GM18508 (cell line): ENCODE results near the gene HPCAL1.

Experiments used
- ATAC-seq: cut with Tn5 transposase; IDR thresholded peaks from one replicate; pipeline ENCODE4 v1.9.1; 2021; ENCODE audit warnings: moderate number of reproducible peaks; ENCODE audit not compliant: insufficient read depth, unreplicated experiment

HPCAL1 gene

GRCh38 chr2:10380048-10380926 lies 77.6 kb downstream of the HPCAL1 start:
- ATAC-seq: no peak

- ATAC-seq: no peak
Measured at GRCh38 chr2:10381997-10382353, 79.3 kb downstream of the HPCAL1 start.

DNA sequence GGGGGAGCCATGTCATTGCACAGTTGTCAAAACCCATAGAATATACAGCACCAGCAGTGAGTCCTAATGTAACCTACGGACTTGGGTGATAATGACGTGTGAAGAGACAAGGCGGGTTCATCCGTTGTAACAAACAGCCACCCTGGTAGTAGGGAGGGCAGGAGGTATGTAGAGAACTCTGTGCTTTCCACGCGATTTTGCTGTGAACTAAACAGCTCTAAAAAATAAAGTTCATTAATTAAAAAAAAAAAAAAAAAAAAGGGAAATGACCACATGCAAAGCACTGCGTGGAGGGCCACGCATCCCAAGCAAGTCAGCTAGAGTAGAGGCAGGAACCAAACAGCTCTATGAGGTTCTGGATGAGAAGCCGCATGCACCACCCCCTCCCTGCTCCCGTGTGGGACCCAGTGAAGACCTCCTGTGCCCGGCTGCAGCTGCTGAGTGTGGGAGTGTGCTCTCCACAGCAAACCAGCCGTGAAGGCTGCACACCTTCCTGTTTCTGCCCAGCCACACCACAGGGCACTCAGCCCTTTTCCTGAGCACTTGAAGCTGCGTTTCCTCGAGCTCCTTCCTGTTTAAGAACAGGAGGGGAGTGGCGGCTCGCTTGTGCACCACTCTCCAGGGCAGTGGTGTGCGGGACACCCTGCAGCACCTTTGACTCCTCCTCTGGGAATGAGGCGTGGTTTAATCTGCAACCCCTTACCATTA lies 79.8 kb downstream of the HPCAL1 start:
- no peak for ATAC-seq

DNA sequence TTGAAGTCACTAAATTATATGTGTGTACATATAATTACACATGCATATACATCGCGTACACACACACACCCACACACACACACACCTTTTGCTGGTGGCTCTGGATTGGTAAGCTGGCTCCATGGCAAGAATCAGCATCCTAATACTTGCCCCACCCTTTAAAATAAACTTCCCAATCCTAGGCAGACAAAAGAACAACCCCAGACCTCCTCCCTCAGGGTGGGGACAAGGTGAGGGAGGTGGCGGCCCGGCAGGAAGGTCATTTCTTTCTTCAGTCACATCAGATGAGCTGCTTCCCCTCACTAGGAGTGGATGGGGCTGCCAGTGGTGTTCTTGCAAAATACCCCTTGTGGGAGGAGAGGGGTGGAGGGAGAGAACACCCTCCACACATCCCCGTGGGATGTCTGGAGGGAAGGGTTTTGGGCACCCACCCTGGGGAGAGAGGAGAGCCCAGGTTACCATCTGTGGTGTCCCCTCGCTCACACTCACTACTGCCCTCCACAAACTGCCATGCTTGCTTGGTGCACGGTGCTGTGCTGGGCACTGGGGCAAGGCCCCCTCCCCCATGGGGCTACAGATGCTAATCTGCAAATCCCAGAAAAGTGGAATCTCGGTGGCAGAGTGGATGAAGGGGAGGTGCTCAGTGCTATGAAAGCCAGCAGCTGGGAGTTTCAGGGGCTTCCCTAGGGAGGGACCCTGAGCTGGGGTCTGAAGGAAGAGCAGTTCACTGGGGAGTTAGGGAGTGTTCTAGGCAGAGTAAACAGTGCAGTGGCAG lies 81.4 kb downstream of the HPCAL1 start:
- ATAC-seq: no peak

DNA sequence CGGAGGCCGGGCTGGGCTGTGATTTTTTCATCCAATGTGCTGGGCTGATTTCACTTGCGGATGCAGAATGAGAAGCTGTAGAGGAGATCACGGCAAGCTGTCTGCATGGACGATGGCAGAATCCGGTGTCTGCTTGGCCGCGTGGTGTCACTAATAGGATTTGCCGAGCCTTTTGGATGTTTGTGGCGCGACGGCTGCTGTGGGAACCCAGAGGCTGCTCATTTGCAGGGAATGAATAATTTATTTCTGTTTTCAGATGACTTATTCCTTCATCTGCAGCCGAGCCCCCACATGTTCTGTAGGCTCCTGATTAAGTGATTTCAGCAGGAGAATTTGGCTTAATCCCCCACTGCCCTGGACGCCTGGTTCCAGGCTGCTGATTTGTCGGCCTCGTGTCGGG lies 82.8 kb downstream of the HPCAL1 start:
- ATAC-seq: no peak

DNA sequence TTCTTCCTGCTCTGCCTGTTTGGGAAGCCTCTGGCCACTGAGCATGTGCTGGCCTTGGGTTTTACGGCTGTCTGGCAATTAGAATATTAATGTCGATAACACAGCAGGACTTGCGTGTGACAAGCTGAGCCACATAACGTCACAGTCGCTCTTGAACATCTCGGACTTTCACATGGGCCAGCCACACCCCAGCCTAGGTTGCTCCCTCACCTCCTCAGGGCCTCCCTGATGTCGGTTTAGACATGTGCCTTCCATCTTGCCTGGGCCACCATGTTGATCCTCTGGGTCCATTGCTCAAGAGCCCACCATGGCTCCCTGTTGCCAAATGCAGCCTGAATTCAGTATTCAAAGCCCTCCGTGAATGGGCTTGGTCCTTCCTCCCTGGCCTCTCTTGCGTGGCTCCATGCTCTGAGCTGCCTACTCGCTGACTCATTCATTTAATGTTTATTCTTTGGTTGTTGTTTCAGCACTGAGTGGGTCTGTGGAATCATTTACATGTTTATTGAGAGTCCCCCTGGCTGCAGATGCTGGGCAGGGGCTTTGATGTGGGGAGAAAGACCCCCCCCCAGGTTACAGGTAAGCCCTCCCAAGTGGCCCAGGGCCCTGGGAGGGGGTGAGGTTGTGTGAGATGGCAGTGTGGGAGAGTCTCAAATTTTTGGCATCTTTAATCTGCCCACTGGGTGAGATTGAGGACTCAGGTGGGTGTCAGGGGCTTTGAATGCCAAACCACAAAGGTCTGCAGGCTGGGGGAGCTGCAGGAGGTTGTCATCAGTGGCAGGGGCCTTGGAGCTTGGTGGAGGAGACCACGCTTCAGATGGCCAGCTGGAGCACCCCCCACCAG lies 83.4 kb downstream of the HPCAL1 start:
- ATAC-seq: no peak

- no peak for ATAC-seq
Measured at GRCh38 chr2:10387033-10387432, 84.3 kb downstream of the HPCAL1 start.

- ATAC-seq: no peak
Measured at GRCh38 chr2:10388954-10389560, 86.4 kb downstream of the HPCAL1 start.

- no peak for ATAC-seq
Measured at GRCh38 chr2:10389573-10389972, 86.9 kb downstream of the HPCAL1 start.

GRCh38 chr2:10390369-10390801 lies 87.7 kb downstream of the HPCAL1 start:
- no peak for ATAC-seq

DNA sequence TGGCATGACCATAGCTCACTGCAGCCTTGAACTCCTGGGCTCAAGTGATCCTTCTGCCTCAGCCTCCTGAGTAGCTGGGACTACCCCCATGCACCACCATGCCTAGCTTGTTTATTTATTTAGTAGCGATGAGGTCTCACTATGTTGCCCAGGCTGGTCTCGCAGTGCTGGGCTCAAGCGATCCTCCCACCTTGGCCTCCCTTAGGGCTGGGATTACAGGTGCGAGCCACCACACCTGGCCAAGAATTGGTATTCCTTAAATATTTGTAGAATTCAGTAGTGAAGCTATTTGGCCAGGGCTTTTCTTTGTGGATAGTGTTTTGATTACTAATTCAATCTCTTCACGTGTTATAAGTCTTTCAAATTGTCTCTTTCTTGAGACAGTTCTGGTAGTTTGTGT lies 89.4 kb downstream of the HPCAL1 start:
- no peak for ATAC-seq

DNA sequence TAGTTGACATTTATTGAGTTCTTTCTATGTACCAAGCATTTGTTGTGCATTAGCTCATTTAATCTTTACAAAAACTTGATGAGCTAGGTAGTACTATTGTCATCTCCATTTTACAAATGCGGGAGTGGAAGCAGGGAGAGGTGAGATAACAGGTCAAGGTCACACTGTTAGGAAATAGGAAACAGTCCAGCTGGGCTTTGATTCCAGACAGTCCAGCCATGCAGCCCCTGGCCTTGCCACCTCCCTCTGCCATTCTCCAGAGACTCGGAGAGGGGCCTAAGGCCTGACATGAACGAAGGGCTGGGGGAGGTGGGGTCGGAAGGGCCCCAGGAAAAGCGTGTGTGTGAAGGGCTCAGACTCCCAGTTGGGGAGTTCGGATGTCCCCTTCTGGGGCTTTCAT lies 89.8 kb downstream of the HPCAL1 start:
- ATAC-seq: no peak

- ATAC-seq: no peak
Measured at GRCh38 chr2:10392951-10393639, 90.4 kb downstream of the HPCAL1 start.

- ATAC-seq: no peak
Measured at GRCh38 chr2:10393640-10393982, 90.9 kb downstream of the HPCAL1 start.

DNA sequence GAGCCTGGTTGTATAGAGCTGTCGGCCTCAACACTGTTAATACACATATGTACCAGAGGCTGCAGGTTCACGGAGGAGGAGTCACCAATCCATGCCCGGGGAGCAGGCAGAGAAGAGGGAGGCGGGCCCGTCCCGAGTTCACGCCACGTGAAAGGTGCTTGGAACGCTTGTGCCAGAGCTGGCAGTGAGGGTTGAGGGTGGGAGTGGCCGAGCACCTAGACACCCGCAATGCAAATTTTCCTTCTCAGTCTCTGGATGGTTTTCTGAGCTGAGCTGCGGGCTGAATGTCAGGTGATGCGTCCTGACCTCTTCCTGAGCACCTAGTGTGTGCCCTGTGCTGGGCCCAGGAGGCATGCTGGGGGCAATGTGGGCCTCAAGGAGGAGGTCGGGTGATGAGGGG lies 93.2 kb downstream of the HPCAL1 start:
- ATAC-seq: no peak

- ATAC-seq: no peak
Measured at GRCh38 chr2:10396464-10396863, 93.8 kb downstream of the HPCAL1 start.

DNA sequence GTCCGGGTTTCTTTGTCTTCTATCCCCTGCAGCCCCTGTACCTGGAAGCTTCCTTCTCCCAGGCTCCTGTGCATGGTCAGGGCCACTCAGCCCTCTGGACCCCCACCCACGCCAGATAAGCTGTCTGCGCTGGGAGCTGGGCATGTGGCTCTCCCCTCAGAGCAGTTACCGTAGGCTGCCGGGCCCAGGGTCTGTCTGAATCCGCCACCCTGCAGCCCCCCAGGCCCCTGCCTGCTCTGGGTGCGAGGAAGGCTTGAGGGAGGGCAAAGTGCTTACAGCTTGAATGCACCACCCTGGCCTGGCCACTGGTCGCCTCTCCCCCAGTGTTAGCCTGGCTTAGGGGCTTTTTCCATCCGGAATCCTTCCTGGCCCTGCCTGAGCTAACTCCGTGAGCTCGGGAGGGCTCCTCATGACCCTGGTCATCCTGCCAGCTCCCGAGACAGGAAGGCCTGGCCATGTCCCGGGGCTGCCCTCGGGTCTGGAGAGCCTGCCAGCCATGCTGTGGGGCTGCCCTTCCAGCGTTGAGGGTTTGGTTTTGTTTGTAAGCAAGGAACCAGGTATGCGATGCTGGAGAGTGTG lies 94.7 kb downstream of the HPCAL1 start:
- ATAC-seq: no peak

DNA sequence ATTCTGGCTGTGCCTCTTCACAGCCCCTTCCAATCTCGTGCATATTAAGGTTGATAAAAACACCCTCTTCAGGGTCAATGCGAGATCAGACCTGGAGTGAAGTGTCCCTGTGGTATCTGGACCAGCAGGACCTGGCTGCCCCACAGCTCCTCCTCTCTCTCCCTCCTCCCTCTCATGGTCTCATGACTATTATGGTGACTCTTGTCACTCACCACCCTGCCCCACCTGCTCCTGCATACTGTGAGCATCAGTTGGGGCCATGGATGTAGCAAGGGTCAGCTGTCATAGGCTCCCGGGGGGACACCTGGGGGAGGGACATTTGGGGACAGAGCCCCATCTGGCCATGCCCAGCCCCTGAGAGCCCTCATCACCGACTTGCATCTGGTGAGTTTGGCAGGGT lies 95.2 kb downstream of the HPCAL1 start:
- no peak for ATAC-seq

DNA sequence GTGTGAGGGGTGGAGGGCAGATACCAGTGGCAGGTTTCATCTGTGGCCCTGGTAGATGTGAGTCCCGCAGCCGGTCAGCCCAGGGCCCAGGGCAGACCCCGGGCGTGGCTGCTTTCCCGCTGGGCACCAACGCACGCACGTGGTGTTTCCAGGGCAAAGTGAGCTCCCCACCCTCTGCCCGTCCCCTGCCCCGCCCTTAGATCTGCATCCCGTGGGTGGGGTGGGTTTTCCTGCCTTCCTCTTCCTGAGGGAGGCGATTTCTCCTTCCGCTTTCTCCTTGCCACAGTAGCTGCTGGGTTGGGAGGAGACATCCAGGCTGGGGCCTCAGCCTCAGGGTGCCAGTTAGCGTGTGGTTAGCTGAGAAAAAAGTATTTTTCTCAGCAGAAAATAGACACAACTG lies 95.8 kb downstream of the HPCAL1 start:
- ATAC-seq: no peak
